HG03066 (cell line): Measurements from ENCODE around the gene AK6.
"Not testable (repeated sequence)": the region's sequence is repeated elsewhere in the genome, so short reads cannot be mapped to it uniquely, and the experiment has no call there.

Experiments
- ATAC-seq: cut with Tn5 transposase; IDR thresholded peaks from one replicate; pipeline ENCODE4 v1.9.1; 2021; ENCODE audit warnings: low read depth; ENCODE audit not compliant: unreplicated experiment

AK6 gene

GRCh38 chr5:69369340-69370121, at the start of gene AK6, which contains the start of the genes RAD17 and TAF9:
Gene AK6, minus strand, starts transcription at chr5:69369520. Its CDS starts 30 bp downstream, at chr5:69369490.
Gene RAD17, plus strand, starts transcription at chr5:69369818. Its CDS starts 2,391 bp downstream, at chr5:69372209.
Gene TAF9, minus strand, starts transcription at chr5:69369520. Its CDS starts 3,783 bp downstream, at chr5:69365737.
- ATAC-seq, result peak; percentile 94

GRCh38 chr5:69418554-69418953, 49.2 kb upstream of the AK6 start:
- no peak for ATAC-seq

- ATAC-seq, result no peak
Measured at GRCh38 chr5:69416699-69417098, 47.4 kb upstream of the AK6 start.

- ATAC-seq, result no peak
Measured at GRCh38 chr5:69416180-69416579, 46.9 kb upstream of the AK6 start.

GRCh38 chr5:69415584-69415958, 46.3 kb upstream of the AK6 start:
- ATAC-seq, result no peak

- ATAC-seq, result no peak
Measured at GRCh38 chr5:69414885-69415583, 45.7 kb upstream of the AK6 start, which contains the start of gene MARVELD2. Gene MARVELD2, plus strand, starts transcription at chr5:69415116. Its CDS starts 4,270 bp downstream, at chr5:69419386.

- ATAC-seq, result no peak
Measured at GRCh38 chr5:69404659-69405330, 35.5 kb upstream of the AK6 start.

- ATAC-seq, result no peak
Measured at GRCh38 chr5:69378376-69378775, 9.1 kb upstream of the AK6 start.

GRCh38 chr5:69374911-69375446, 5.7 kb upstream of the AK6 start:
- peak; percentile 68 for ATAC-seq

- ATAC-seq, result no peak
Measured at GRCh38 chr5:69372394-69372793, 3.1 kb upstream of the AK6 start.

GRCh38 chr5:69370335-69370734, 1.0 kb upstream of the AK6 start:
- ATAC-seq, result not testable (repeated sequence)

GRCh38 chr5:69368458-69369339, 621 bp downstream of the AK6 start:
- peak; percentile 20 for ATAC-seq

GRCh38 chr5:69367697-69368279, 1.5 kb downstream of the AK6 start:
- ATAC-seq, result no peak

GRCh38 chr5:69364850-69365249, 4.5 kb downstream of the AK6 start:
- ATAC-seq, result no peak

- ATAC-seq, result no peak
Measured at GRCh38 chr5:69364414-69364813, 4.9 kb downstream of the AK6 start.

GRCh38 chr5:69360442-69360841, 8.9 kb downstream of the AK6 start:
- no peak for ATAC-seq

GRCh38 chr5:69359699-69360098, 9.6 kb downstream of the AK6 start:
- ATAC-seq, result no peak

GRCh38 chr5:69350664-69351063, 18.7 kb downstream of the AK6 start:
- ATAC-seq, result no peak

GRCh38 chr5:69343083-69343482, 26.2 kb downstream of the AK6 start:
- ATAC-seq, result no peak
